Vagina (tissue), 2 donors: ENCODE data around the gene N4BP3.

ENCODE experiments used
- CTCF ChIP-seq, 3 experiments: fragments of 450-650 bp in 2 of 3; fragments of 200-600 bp in 1 of 3; sonication (generic) in 1 of 3; IDR thresholded peaks; one replicate each; pipeline ENCODE4 v1.5.1; 2017 to 2019; ENCODE audit warnings: antibody characterized with exemption in 3 of 3, mild to moderate bottlenecking in 2 of 3, moderate library complexity in 2 of 3
- POLR2A ChIP-seq, 2 donors: fragments of 450-650 bp; IDR thresholded peaks; one replicate each; pipeline ENCODE4 v1.6.1; 2017; ENCODE audit warnings: antibody characterized with exemption in 2 of 2, mild to moderate bottlenecking in 2 of 2, moderate library complexity in 2 of 2
- POLR2AphosphoS5 ChIP-seq, 2 donors: sonication (generic); formaldehyde crosslinking; IDR thresholded peaks; one replicate each; pipeline ENCODE4 v1.9.0; 2017; ENCODE audit warnings: antibody characterized with exemption in 2 of 2, mild to moderate bottlenecking in 2 of 2, low read depth in 1 of 2; ENCODE audit not compliant: insufficient read depth in 1 of 2

DNA sequence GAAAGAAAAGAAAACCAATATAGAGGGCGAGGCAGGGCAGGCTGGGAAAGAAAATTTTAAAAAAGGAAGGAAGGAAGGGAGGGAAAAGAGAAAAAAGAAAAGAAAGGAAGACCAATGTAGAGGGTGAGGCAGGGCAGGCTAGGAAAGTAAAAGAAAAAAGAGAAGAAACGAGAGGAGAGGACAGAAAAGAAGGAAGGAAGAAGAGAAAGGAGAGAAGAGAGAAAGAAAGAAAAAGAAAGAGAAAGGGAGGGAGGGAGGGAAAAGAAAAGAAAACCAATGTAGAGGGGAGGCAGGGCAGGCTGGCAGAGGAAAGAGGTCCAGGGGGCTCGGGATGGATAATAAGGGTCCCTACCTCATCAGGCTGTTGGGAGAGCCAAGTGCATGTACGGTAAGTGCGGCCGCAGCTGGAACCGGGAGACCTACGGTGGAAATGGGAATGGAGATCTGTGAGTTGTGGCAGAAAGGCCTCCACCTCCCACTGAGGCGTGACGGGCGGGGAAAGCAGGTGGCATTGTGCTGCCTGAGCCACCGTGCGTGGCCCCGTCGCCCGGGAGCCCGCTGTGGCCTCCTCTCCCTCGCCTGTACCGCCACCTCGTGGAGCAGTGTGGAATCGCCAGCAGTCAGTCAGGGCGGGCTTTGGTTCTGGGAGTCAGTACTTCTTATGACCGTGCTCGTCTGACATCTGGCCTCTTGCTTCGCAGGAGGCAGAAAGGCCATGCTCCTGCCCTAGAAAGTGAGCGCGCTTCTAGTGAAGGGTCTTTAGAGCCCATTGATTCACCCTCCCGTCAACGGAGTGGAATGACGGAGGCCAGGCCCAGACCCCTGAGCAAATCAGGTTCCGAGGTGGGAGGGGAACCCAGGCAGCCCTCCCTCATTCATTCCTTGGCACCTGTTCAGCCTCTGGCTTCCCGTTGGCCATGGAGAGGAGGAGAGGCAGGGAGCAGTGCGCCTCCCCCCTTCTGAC, 50.7 kb downstream of the N4BP3 start:
- TF ChIP-seq POLR2AphosphoS5 (IDR thresholded peaks at IDR 0.05; ENCODE audit: insufficient read depth in 1 of 2, low read depth in 1 of 2), result no peak
- TF ChIP-seq CTCF (IDR thresholded peaks at IDR 0.05), result peak; percentile 96 to 99 (median 97)
- no peak for TF ChIP-seq POLR2A (IDR thresholded peaks at IDR 0.05)
